PC-9 (cell line): ENCODE results near the gene SEC16A.

ENCODE experiments used
- CTCF ChIP-seq: fragments of 200-600 bp; sonication (generic); conservative IDR thresholded peaks from 2 replicates; pipeline ENCODE4 v1.6.1; 2017; ENCODE audit warnings: mixed run types, antibody characterized with exemption, mild to moderate bottlenecking, moderate library complexity
- EZH2 ChIP-seq: fragments of 200-600 bp; sonication (generic); IDR thresholded peaks from 2 replicates; pipeline ENCODE4 v1.8.0; 2017; ENCODE audit warnings: antibody characterized with exemption, low read depth

GRCh38 chr9:136474974-136475865 lies 7.6 kb downstream of the SEC16A start:
- TF ChIP-seq CTCF, result no peak
- TF ChIP-seq EZH2, result no peak
